Neural cell (in vitro differentiated cells): ENCODE results near the gene GNA15.

ENCODE experiments used
- EP300 ChIP-seq: fragments of 450-650 bp; conservative IDR thresholded peaks from 2 replicates; pipeline ENCODE4 v1.6.1; 2014; ENCODE audit warnings: antibody characterized with exemption, mild to moderate bottlenecking, moderate library complexity; ENCODE audit not compliant: poor library complexity, severe bottlenecking
- EZH2 ChIP-seq: fragments of 200-600, 300-800 bp; shearing (Covaris generic), sonication (generic); IDR thresholded peaks from 2 replicates; pipeline ENCODE4 v1.6.1; 2014; ENCODE audit warnings: antibody characterized with exemption, low read length, borderline replicate concordance, mild to moderate bottlenecking; ENCODE audit not compliant: insufficient read depth, poor library complexity, severe bottlenecking
- TAF1 ChIP-seq: IDR thresholded peaks from 2 replicates; pipeline ENCODE4 v1.6.1; 2012; ENCODE audit warnings: low read depth
- TF ChIP-seq, protein P1 (sequence below): fragments of 450-650 bp; IDR thresholded peaks from 2 replicates; pipeline ENCODE4 v1.5.1; 2014; ENCODE audit warnings: antibody characterized with exemption, mild to moderate bottlenecking, moderate library complexity; ENCODE audit not compliant: poor library complexity, severe bottlenecking

DNA sequence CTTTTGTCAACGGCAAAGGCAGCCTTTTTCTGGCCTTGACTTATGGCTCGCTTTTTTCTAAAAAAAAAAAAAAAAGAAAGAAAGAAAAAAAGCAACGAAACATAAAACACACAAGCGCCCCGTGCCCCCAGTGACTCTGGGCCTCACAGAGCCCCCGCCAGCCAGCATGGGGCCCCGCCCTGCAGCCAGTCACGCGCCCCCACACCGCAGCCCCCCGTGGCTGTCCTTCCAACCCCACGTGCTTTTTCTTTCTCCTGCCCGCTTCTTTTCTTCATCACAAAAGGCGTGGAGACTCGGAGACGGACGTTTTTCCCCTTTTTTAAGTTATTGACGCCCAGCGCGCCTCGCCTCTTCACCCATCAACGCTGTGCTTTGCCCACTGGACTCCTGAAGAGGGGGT, 14.4 kb upstream of the GNA15 start:
- TF ChIP-seq, protein P1, sequence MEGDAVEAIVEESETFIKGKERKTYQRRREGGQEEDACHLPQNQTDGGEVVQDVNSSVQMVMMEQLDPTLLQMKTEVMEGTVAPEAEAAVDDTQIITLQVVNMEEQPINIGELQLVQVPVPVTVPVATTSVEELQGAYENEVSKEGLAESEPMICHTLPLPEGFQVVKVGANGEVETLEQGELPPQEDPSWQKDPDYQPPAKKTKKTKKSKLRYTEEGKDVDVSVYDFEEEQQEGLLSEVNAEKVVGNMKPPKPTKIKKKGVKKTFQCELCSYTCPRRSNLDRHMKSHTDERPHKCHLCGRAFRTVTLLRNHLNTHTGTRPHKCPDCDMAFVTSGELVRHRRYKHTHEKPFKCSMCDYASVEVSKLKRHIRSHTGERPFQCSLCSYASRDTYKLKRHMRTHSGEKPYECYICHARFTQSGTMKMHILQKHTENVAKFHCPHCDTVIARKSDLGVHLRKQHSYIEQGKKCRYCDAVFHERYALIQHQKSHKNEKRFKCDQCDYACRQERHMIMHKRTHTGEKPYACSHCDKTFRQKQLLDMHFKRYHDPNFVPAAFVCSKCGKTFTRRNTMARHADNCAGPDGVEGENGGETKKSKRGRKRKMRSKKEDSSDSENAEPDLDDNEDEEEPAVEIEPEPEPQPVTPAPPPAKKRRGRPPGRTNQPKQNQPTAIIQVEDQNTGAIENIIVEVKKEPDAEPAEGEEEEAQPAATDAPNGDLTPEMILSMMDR = no peak
- TF ChIP-seq TAF1 (no peak), EZH2 (no peak), EP300 (no peak)
